ENCODE measurements around the gene SGCA. TPM values are rescaled to one million over a fixed set of nuclear protein-coding genes. Genes with fewer than 3 reads are reported as not detected.

SGCA gene
- total and polyA plus RNA-seq, 5 experiments from 2014 or later = 0.71 TPM; not detected in 4

DNA sequence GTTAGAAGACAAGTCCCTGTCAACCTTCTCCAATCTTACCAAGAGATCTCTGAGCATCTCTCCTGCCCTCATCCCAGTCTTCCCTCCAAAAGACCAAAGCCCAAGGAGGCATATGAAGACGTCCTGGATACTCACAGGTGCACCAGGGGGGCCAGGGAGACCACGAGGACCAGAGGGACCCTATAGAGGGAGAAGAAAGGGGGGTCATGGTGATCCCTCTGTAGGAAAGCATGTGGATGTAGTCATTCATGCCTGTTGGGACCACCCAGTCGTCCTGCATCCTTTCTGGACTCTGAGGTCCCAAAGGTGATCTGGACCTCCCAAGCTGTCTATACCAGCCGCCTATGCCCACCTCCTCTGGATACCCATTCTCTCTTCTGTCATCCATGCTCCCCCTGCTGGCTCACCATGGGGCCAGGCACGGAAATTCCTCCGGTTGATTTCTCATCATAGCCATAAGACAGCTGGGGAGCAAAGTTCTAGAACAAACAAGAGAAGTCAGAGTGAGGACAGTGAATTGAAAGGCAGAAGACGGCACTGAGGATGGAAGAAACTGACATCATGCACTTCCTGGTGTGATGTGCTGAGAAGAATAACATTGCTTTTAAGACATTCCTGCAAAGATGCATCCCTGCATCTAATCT lies 32.3 kb downstream of the SGCA start:
- H3K27me3 Mint-ChIP-seq = peaks cover 24 to 46% (median 33%) of the 10 kb centered on the region in 5 donors
- peak overlapping the region in 6 of 10 donors; percentile 6 to 71 (median 54) for H3K4me3 Mint-ChIP-seq
- ATAC-seq (peak in 1 of 2 donors; percentile 9), DNase-seq (peak in 9 of 10 donors; percentile 29 to 63 (median 39))
- no peaks in the 10 kb centered on the region for H3K36me3 Mint-ChIP-seq
- H3K9me3 Mint-ChIP-seq = no peaks in the 10 kb centered on the region
- POLR2A ChIA-PET = interaction anchor here (1.5 kb wide), 1 partner anchor 28 kb away, joined by 4 read pairs; no protein-coding TSS in a partner anchor
- H3K27ac Mint-ChIP-seq = peak overlapping the region in 6 of 10 donors; percentile 23 to 85 (median 71)
- peaks cover 12 to 27% (median 15%) of the 10 kb centered on the region in 4 donors for H3K4me1 Mint-ChIP-seq

DNA sequence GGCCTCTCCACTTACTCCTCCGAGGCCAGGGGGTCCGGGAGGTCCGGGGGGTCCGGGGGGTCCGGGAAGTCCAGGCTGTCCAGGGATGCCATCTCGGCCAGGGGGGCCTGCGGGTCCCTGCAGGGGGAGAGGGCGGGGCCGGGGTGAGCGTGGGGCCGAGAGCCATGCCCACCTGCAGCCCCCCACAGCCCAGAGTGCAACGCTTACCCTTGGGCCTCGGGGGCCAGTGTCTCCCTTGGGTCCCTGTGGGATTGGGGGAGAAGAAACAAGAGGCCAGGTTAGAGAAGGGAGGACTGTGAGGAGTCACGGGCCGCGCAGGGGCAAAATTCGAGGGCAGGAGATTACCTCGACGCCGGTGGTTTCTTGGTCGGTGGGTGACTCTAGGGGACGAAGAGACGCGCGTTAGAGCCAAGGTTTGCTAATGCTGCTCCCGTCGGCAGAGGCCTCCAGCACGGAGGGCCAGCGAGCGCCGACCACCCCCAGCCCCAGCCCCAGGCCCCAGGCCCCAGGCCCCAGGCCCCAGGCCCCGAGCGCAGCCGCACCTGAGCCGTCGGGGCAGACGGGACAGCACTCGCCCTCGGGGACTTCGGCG lies 33.5 kb downstream of the SGCA start:
- H3K36me3 Mint-ChIP-seq = no peaks in the 10 kb centered on the region
- DNase-seq (no peak), ATAC-seq (no peak)
- H3K4me1 Mint-ChIP-seq = peaks cover 12 to 26% (median 15%) of the 10 kb centered on the region in 4 donors
- peak overlapping the region in 7 of 10 donors; percentile 84 to 96 (median 91) for H3K27ac Mint-ChIP-seq
- no peaks in the 10 kb centered on the region for H3K9me3 Mint-ChIP-seq
- peak overlapping the region in 7 of 10 donors; percentile 10 to 82 (median 74) for H3K4me3 Mint-ChIP-seq
- peaks cover 27 to 50% (median 37%) of the 10 kb centered on the region in 5 donors for H3K27me3 Mint-ChIP-seq
- POLR2A ChIA-PET = interaction anchor here (0.6 kb wide), 1 partner anchor 146 kb away, joined by 3 read pairs; no protein-coding TSS in a partner anchor

DNA sequence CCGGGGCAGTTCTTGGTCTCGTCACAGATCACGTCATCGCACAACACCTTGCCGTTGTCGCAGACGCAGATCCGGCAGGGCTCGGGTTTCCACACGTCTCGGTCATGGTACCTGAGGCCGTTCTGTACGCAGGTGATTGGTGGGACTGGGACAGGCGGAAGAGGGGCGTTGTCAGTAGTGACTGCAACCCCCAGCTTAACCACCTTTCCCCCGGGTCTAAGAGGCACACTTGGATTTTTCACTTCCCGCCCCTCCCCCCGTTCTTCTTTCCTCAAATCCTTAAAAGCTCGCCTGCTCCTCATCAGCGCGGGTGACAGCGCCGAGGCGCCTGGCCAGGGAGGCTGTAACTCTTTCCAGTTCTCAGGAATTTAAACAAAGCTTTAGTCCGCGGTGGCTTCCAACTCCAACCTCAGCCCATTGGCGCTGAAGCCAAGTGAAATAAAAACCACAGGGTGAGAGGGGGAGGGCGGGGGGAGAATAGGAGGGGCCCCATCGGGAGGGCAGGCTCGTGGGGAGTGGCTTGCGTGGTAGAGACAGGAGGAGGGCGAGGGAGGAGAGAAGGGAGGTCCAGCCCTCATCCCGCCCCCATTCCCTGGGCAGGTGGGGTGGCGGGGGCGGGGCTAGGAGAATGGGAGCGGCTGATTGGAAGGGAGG lies 34.1 kb downstream of the SGCA start:
- peaks cover 28 to 56% (median 39%) of the 10 kb centered on the region in 5 donors for H3K27me3 Mint-ChIP-seq
- H3K27ac Mint-ChIP-seq = peak overlapping the region in 9 of 10 donors; percentile 60 to 96 (median 91)
- no peaks in the 10 kb centered on the region for H3K36me3 Mint-ChIP-seq
- ATAC-seq (peak; percentile 73 to 90), DNase-seq (peak; percentile 31 to 89 (median 78))
- POLR2A ChIA-PET = interaction anchor here (0.5 to 2.4 kb wide), 5 partner anchors 13 to 145 kb away, joined by 3 to 7 read pairs (median 3); no protein-coding TSS in a partner anchor
- H3K4me3 Mint-ChIP-seq = peak overlapping the region; percentile 73 to 93 (median 76)
- H3K4me1 Mint-ChIP-seq = peaks cover 12 to 26% (median 15%) of the 10 kb centered on the region in 4 donors
- no peaks in the 10 kb centered on the region for H3K9me3 Mint-ChIP-seq

DNA sequence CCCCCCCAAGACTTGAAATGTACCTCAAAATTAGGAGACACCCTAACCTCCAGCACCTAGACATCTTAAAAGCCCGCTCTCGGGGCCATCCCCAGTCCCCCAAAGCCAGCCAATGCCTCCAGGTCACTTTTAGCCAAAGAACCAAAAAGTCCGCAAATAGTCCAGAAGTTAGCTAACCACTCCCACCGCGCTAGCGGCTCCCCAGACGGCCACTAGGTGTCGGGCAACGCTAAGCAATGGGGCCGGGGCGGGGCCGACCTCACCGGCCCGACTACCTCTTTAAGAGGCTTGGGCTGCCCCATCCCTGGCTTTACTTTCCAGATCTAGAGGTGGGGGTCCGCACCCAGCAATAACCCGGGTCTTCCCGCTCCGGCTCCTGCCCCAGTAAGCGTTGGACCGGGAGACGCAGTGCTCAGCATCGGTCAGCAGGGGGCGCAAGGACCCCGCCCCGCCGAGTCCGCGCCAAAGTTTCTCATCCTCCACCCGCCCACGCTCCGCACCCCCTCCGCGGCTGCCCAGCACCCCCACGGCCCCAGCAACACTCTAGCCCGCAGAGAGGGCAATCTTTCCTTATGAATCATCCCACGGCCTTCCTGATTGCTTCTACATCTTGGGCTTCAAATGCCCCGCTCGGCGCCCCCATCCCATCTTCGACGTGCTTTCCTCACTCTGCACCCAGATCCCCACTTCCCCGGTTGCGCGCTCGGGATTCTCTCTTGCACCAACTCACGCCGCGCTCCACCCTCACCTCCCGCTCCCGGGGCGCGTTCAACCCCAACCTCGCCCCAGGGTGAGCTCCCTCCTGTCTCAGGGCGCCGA lies 34.9 kb downstream of the SGCA start:
- peak overlapping the region in 8 of 10 donors; percentile 43 to 96 (median 91) for H3K27ac Mint-ChIP-seq
- POLR2A ChIA-PET = interaction anchor here (0.5 to 2.4 kb wide), 5 partner anchors 12 to 97 kb away, joined by 3 to 7 read pairs (median 3); no protein-coding TSS in a partner anchor
- H3K9me3 Mint-ChIP-seq = no peaks in the 10 kb centered on the region
- H3K27me3 Mint-ChIP-seq = peaks cover 34 to 63% (median 46%) of the 10 kb centered on the region in 5 donors
- DNase-seq (peak; percentile 60 to 88 (median 77)), ATAC-seq (peak; percentile 50 to 78)
- H3K4me3 Mint-ChIP-seq = peak overlapping the region; percentile 73 to 93 (median 76)
- H3K4me1 Mint-ChIP-seq = peaks cover 12 to 26% (median 15%) of the 10 kb centered on the region in 4 donors
- H3K36me3 Mint-ChIP-seq = no peaks in the 10 kb centered on the region

DNA sequence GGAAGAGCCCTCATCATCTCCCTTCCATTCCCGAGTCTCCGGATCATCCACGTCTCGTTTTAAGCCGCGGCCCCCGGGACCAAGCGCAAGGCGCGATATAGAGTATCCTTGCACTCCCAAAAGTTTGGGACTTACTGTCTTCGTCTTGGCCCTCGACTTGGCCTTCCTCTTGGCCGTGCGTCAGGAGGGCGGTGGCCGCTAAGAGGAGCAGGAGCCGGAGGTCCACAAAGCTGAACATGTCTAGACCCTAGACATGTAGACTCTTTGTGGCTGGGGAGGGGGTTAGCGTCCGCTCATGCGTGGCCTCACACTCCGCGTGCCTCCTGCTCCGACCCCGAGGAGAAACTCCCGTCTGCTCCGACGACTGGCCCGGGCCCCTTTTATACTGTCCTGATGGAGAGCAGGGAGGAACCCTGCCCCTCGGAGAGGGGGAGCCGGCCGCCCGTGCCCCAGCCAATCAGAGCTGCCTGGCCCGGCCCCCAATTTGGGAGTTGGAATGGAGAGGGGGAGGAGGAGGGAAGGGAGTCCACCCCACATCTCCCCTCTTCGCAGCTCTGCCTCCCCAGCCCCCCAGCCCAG lies 35.6 kb downstream of the SGCA start, which contains the start of gene COL1A1:
Gene COL1A1 (minus strand): TSS at position 356 of the 579 bp plus-strand sequence. CDS start 118 bp downstream, at position 238.
- peak within 1 kb of the TSS in 8 of 10 donors; percentile 15 to 96 (median 88) for H3K27ac Mint-ChIP-seq
- H3K4me1 Mint-ChIP-seq = peaks cover 12 to 26% (median 15%) of the 10 kb centered on the region in 4 donors
- peak within 1 kb of the TSS; percentile 73 to 93 (median 76) for H3K4me3 Mint-ChIP-seq
- peaks cover 34 to 70% (median 50%) of the 10 kb centered on the region in 5 donors for H3K27me3 Mint-ChIP-seq
- POLR2A ChIA-PET = interaction anchor here (1.1 to 2.4 kb wide), 2 partner anchors 12 to 96 kb away, joined by 3 to 7 read pairs; no protein-coding TSS in a partner anchor
- peak in 1 of 10 donors; percentile 43 for DNase-seq
- no peak for ATAC-seq
- no peaks in the 10 kb centered on the region for H3K36me3 Mint-ChIP-seq
- no peaks in the 10 kb centered on the region for H3K9me3 Mint-ChIP-seq

DNA sequence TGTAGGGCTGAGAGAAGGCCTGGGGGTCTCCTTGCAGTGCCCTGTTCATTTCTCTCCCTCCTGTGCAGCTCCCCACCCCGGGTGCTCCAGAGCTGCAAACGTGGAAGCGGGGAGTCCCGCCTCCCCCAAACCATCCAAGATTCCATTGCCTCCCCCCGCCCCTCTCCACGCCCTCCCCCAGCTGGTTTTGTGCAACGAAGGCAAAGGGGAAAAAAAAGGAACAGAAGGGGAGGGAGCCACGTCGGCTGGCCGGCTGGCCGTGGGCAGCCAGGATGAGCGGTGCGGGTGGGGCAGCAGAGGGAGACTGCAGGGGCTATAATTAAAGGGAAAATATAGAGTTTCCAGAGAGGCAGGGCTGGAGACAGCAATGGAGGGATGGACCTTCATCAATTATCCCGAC lies 37.3 kb downstream of the SGCA start:
- Mint-ChIP-seq H3K9me3 (no peaks in the 10 kb centered on the region), H3K4me3 (peak overlapping the region in 1 of 10 donors; percentile 52), H3K27me3 (peaks cover 46 to 77% (median 62%) of the 10 kb centered on the region in 5 donors), H3K36me3 (no peaks in the 10 kb centered on the region), H3K27ac (no peak overlapping the region), H3K4me1 (peaks cover 16 to 28% (median 23%) of the 10 kb centered on the region in 4 donors)
- no peak for DNase-seq
- POLR2A ChIA-PET = no interaction called here
- ATAC-seq = no peak

DNA sequence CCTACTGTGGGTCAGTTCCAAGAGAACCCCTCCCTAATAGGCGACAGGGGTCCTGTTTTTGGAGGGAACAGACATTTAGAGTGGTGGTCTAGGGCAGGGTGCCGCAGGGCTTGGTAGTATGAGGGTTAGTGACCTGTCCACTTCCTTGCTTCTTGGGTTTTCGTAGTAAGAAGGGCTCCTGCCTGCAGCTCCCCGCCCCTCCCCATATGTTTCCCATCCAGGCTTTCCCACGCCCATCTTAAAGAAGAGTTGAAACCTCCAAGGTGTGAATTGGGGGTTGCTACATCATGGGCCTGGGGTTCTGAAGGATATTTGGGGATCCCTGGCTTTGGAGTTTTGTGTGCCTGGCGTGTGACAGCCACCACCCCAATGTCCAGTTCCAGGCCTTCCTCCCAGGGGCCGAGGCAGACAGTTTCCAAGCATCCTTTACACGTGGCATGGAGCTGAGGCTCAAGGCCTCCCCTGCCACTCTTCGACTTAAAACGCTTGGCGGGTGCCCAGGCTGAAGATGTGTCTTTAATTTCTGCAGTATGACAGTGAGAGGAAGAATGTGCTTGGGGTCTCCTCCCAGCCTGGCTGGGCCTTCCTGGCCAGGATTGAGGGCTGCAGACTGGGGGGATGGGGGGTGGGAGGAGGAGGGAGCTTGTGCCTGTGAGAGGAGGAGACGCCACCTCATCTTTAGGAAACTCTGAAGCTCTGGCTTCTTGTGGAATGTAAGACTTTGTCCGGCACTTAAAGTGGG lies 38.0 kb downstream of the SGCA start:
- POLR2A ChIA-PET = no interaction called here
- Mint-ChIP-seq H3K4me3 (no peak overlapping the region), H3K36me3 (no peaks in the 10 kb centered on the region), H3K4me1 (peaks cover 11 to 22% (median 19%) of the 10 kb centered on the region in 4 donors), H3K9me3 (no peaks in the 10 kb centered on the region), H3K27me3 (peaks cover 46 to 77% (median 65%) of the 10 kb centered on the region in 5 donors), H3K27ac (no peak overlapping the region)
- DNase-seq = no peak
- no peak for ATAC-seq

DNA sequence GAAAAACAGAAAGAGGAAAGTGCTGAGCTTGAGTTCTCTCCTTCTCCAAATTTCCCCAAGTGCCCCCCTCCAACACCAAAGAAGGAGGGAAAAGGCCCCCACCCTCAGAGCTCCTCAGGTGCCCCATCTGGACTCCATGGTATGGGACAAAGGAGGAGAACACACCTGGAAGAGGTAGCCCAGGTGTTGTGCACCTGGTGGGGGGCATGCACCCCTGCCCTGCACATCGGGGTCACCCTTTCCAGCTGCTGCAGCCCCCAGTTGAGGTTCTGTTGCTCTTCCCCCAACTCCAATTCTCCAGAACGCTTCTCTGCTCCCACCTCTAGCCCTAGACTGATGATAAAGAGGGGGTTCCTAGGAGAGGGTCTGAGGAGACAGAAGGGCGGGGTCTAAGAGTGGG lies 38.6 kb downstream of the SGCA start:
- Mint-ChIP-seq H3K27me3 (peaks cover 48 to 81% (median 70%) of the 10 kb centered on the region in 5 donors), H3K9me3 (no peaks in the 10 kb centered on the region), H3K4me3 (no peak overlapping the region), H3K4me1 (peaks cover 11 to 20% (median 19%) of the 10 kb centered on the region in 4 donors), H3K27ac (no peak overlapping the region), H3K36me3 (no peaks in the 10 kb centered on the region)
- DNase-seq (no peak), ATAC-seq (no peak)
- POLR2A ChIA-PET = no interaction called here

DNA sequence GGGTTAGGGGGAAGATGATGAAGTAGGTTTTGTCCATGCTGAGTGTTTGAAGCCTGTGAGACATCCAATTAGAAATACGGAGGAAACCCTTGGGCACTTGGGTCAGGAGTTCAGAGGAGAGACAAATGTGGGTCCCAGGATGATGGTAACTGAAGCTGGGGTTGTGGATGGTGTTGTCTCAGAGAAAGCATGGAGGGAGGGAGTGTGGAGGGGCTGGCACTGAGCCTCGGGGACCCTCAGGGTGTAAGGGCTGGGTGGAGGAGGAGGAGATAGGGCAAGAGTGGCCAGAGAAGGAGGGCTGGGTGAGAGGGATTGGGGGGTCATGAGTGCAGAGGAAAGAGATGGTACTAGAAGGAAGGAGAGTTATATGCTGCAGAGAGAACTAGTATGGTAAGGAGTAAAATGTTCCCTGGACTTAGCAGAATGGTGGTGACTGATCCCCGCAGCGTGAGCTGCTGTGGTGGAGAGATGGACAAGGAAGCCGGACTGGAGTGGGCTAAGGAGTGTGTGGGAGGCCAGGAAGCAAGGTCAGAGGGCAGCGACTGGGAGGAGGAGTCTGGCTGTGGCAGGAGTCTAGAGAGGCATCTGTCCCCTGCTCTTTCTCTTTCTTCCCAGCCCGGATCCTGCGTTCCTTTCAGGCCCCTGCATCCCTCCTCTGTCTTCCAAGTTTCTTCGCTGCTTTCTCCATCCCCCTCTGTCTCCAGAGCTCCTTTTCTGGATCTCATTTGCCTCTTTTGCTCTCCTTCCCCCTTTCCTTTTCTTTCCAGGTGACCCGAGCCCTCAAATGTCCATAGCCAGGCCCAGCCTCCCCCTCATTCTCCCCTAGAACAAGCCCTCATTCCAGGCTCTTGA lies 39.5 kb downstream of the SGCA start:
- POLR2A ChIA-PET = no interaction called here

DNA sequence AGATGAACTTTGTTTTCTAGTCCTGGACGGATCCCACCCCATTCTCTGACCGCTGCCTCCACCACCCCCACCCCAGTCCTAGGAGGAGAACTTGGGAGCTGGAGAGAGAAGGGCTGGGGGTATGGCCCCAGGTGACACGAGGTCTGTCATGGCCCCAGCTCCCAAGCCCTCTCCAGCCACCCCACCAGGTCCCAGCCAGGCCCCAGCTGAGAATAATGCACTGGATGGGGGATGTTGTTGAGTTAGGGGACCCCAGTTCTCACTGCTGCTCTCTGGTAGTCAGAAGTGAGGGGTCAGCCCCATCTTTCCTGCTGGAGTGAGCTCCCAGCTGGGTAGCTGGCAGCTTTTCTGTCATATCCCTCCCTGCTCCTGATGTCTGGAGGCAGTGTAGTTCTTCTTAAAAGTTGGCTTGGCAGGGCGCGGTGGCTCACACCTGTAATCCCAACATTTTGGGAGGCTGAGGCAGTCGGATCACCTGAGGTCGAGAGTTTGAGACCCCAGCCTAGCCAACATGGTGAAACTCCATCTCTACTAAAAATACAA lies 40.2 kb downstream of the SGCA start:
- DNase-seq = no peak
- no peaks in the 10 kb centered on the region for H3K36me3 Mint-ChIP-seq

More for the DNA sequence above, 39.5 kb downstream of the SGCA start:
- Mint-ChIP-seq H3K4me1 (peaks cover 11 to 20% (median 15%) of the 10 kb centered on the region in 4 donors), H3K27me3 (peaks cover 48 to 82% (median 69%) of the 10 kb centered on the region in 5 donors), H3K27ac (peak overlapping the region in 1 of 10 donors; percentile 27), H3K36me3 (no peaks in the 10 kb centered on the region), H3K4me3 (peak overlapping the region in 1 of 10 donors; percentile 32), H3K9me3 (no peaks in the 10 kb centered on the region)
- DNase-seq (no peak), ATAC-seq (no peak)

More for the DNA sequence above, 40.2 kb downstream of the SGCA start:
- POLR2A ChIA-PET = no interaction called here
- H3K27me3 Mint-ChIP-seq = peaks cover 45 to 76% (median 65%) of the 10 kb centered on the region in 5 donors
- no peak for ATAC-seq
- H3K9me3 Mint-ChIP-seq = no peaks in the 10 kb centered on the region
- H3K27ac Mint-ChIP-seq = peak overlapping the region in 1 of 10 donors; percentile 27
- no peak overlapping the region for H3K4me3 Mint-ChIP-seq
- H3K4me1 Mint-ChIP-seq = peaks cover 7 to 15% (median 8%) of the 10 kb centered on the region in 4 donors

Data from naive thymus-derived CD8-positive, alpha-beta T cell (primary cell).